B cell (primary cell): ENCODE data around the gene VLDLR. TPM values are rescaled to one million over a fixed set of nuclear protein-coding genes. Genes with fewer than 3 reads are reported as not detected.
"Not testable (repeated sequence)": the region's sequence is repeated elsewhere in the genome, so short reads cannot be mapped to it uniquely, and the experiment has no call there.

Experiments used
- ATAC-seq: fragments of 200-7000 bp; cut with Tn5 transposase; one replicate; pipeline ENCODE4 v1.10.0; 2021; ENCODE audit warnings: low read depth, mild to moderate bottlenecking, moderate number of reproducible peaks, moderate library complexity
- CTCF ChIA-PET: fragments of 350-600 bp; sonication (Branson Sonifier 250); formaldehyde crosslinking; loops from one replicate; lab custom pipeline; 2021; ENCODE audit warnings: antibody characterized with exemption, inconsistent platforms; lab: Charles Lee
- POLR2A ChIA-PET: fragments of 350-600 bp; sonication (Branson Sonifier 250); formaldehyde crosslinking; loops from one replicate; lab custom pipeline; 2021; ENCODE audit warnings: antibody characterized with exemption; lab: Charles Lee
- DNase-seq: peaks from one replicate; pipeline ENCODE4 v3.0.0; 2013
- H2AFZ ChIP-seq: 2 replicates; pipeline ENCODE4 v1.6.1; 2012; ENCODE audit warnings: mild to moderate bottlenecking, low read depth, low read length; ENCODE audit not compliant: insufficient read depth, poor library complexity, severe bottlenecking
- H3K27ac ChIP-seq, 2 donors: 1 replicate in 1 of 2; 2 replicates in 1 of 2; pipeline ENCODE4 v1.5.1; 2012 to 2013; ENCODE audit warnings: low read length in 2 of 2, mild to moderate bottlenecking in 2 of 2, moderate library complexity in 1 of 2
- H3K27me3 ChIP-seq, 4 experiments: fragments of 200-600 bp in 1 of 4; sonication (generic) in 1 of 4; replicated peaks in 1 of 4; 1 replicate in 2 of 4; 2 replicates in 2 of 4; pipeline versions ENCODE4 v1.6.1 to v1.7.0; 2013 to 2016; ENCODE audit warnings: low read length in 3 of 4, mild to moderate bottlenecking in 2 of 4, mixed read lengths in 1 of 4, moderate library complexity in 1 of 4; ENCODE audit not compliant: insufficient read depth in 4 of 4, control insufficient read depth in 3 of 4; ENCODE audit errors: control extremely low read depth in 1 of 4
- H3K36me3 ChIP-seq, 2 experiments: replicated peaks in 1 of 2; 1 replicate in 1 of 2; 2 replicates in 1 of 2; pipeline versions ENCODE4 v1.6.1 to v1.7.1; 2013; ENCODE audit warnings: low read length in 1 of 2; ENCODE audit not compliant: insufficient read depth in 2 of 2, control insufficient read depth in 1 of 2; ENCODE audit errors: control extremely low read depth in 1 of 2, extremely low read depth in 1 of 2
- H3K4me1 ChIP-seq, 2 donors: fragments of 200-600 bp in 1 of 2; sonication (generic) in 1 of 2; 1 replicate in 1 of 2; 2 replicates in 1 of 2; pipeline versions ENCODE4 v1.5.1 to v1.6.1; 2013 to 2017; ENCODE audit warnings: low read length in 2 of 2; ENCODE audit not compliant: control insufficient read depth in 2 of 2, insufficient read depth in 2 of 2
- H3K4me2 ChIP-seq: replicated peaks from 2 replicates; pipeline ENCODE3; 2012; ENCODE audit warnings: mild to moderate bottlenecking, low read depth, low read length; ENCODE audit not compliant: poor library complexity, severe bottlenecking
- H3K4me3 ChIP-seq, 5 experiments: fragments of 200-600 bp in 1 of 5; sonication (generic) in 1 of 5; 1 replicate in 3 of 5; 2 replicates in 2 of 5; pipeline versions ENCODE4 v1.5.1 to v1.7.0; 2011 to 2016; ENCODE audit warnings: low read length in 4 of 5, mild to moderate bottlenecking in 4 of 5, low read depth in 2 of 5, control low read depth in 1 of 5, moderate library complexity in 1 of 5; ENCODE audit not compliant: insufficient read depth in 1 of 5; ENCODE audit errors: control extremely low read depth in 1 of 5, extremely low read depth in 1 of 5
- H3K79me2 ChIP-seq: fragments of 200-600 bp; sonication (generic); one replicate; pipeline ENCODE4 v1.6.0; 2016; ENCODE audit warnings: low read length; ENCODE audit not compliant: control insufficient read depth, insufficient read depth
- H3K9ac ChIP-seq: fragments of 200-600 bp; sonication (generic); 2 replicates; pipeline ENCODE4 v1.6.1; 2017; ENCODE audit warnings: mild to moderate bottlenecking, low read length, moderate library complexity
- H3K9me3 ChIP-seq, 3 donors: one replicate each; pipeline versions ENCODE4 v1.6.1 to v1.7.1; 2013; ENCODE audit warnings: low read length in 2 of 3; ENCODE audit not compliant: control insufficient read depth in 2 of 3, insufficient read depth in 1 of 3; ENCODE audit errors: control extremely low read depth in 1 of 3
- H4K20me1 ChIP-seq: 2 replicates; pipeline ENCODE4 v1.6.0; 2012; ENCODE audit warnings: mild to moderate bottlenecking, low read length; ENCODE audit not compliant: insufficient read depth, control insufficient read depth, poor library complexity, severe bottlenecking
- H3K27ac Mint-ChIP-seq: one replicate; pipeline ENCODE4 v1.8.0; 2021; ENCODE audit warnings: mixed read lengths
- H3K27me3 Mint-ChIP-seq: one replicate; pipeline ENCODE4 v1.8.0; 2021; ENCODE audit warnings: mixed read lengths
- H3K4me1 Mint-ChIP-seq: one replicate; pipeline ENCODE4 v1.8.0; 2021; ENCODE audit warnings: mixed read lengths
- H3K4me3 Mint-ChIP-seq: one replicate; pipeline ENCODE4 v1.8.0; 2021; ENCODE audit warnings: mixed read lengths
- H3K9me3 Mint-ChIP-seq: one replicate; pipeline ENCODE4 v1.8.0; 2022; ENCODE audit warnings: mixed read lengths; ENCODE audit not compliant: insufficient read depth
- EZH2 ChIP-seq: IDR thresholded peaks from 2 replicates; pipeline ENCODE4 v1.6.1; 2012; ENCODE audit warnings: borderline replicate concordance, low read depth, mild to moderate bottlenecking, moderate library complexity, low read length; ENCODE audit not compliant: insufficient read depth, poor library complexity, severe bottlenecking
- WGBS: methylation state at CpG from one replicate; pipeline ENCODE4 v1.1.5; 2013; ENCODE audit warnings: missing lambda C conversion rate; ENCODE audit not compliant: insufficient coverage; 5-methylcytosine and 5-hydroxymethylcytosine counted together
- intact Hi-C: fragments of 100-400 bp; cut with micrococcal nuclease; formaldehyde crosslinking; loops from one replicate; pipeline ENCODE4 v1.10.0; 2022
- polyA plus RNA-seq: library from polyadenylated mRNA; depleted of rRNA; stranded (reverse); fragments of >200 nt; gene quantifications from 2 replicates; pipeline ENCODE4 v1.2.3, GENCODE V29; 2012
- total RNA-seq, 2 donors: library from RNA; stranded (reverse); fragments of 120-200 nt in 1 of 2; gene quantifications; 1 replicate in 1 of 2; 2 replicates in 1 of 2; pipeline versions ENCODE4 v1.2.3 to v1.2.4, GENCODE V29; 2013 to 2022
- TF ChIP-seq, protein P1 (sequence below): fragments of 200-600 bp; IDR thresholded peaks from one replicate; pipeline ENCODE4 v1.8.0; 2022; ENCODE audit warnings: antibody characterized with exemption, mild to moderate bottlenecking

The VLDLR gene
- total and polyA plus RNA-seq, 2 donors (not counting 1 experiment from before 2014, with no cell fraction given): 0.03 TPM; not detected in 1

DNA sequence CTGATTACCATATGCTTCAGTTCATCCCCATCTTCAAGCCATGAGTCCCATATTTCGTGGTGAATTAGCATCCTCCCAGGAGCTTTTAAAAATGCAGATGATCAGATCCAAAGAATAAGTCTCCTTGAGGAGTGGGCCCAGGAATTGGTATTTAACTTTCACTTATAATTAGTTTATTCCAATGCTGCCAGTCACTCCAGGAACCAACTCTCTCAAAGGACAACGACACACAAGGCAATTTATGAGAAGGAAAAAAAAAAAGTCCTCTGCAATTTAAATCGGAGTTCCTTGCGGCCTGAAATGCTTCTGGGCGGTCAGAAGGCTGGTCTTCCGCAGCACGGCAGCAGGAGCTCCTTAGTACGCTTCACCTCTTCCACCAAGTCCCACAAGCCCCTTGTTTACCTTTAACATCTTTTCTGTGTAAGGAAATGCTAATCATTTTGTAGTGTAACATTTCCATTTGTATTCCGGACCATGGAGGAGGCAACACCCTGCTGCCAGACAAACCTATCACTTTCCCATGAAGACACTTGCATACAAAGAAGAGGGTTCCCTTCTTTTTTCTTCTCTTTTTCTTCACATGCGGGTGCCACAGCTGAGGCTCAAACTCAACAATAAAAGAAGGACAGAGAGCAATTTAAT is 79.4 kb downstream of the VLDLR start:
- H3K27me3 Mint-ChIP-seq: no peaks in the 10 kb centered on the region
- peaks cover 9% of the 10 kb centered on the region for H3K4me1 Mint-ChIP-seq
- ChIA-PET POLR2A (no interaction called here), CTCF (no interaction called here)
- no peak overlapping the region for H3K4me3 Mint-ChIP-seq
- H4K20me1 ChIP-seq: no peaks in the 10 kb centered on the region
- H3K9me3 Mint-ChIP-seq: no peaks in the 10 kb centered on the region
- no peak overlapping the region for H3K27ac ChIP-seq
- no CpG with 5 or more reads among the region's 10 CpGs for WGBS
- no peaks in the 10 kb centered on the region for H3K9me3 ChIP-seq
- no peak for ATAC-seq
- H3K27me3 ChIP-seq: no peaks in the 10 kb centered on the region
- no peaks in the 10 kb centered on the region for H3K79me2 ChIP-seq
- no peak overlapping the region for H3K4me2 ChIP-seq
- TF ChIP-seq EZH2: no peak
- TF ChIP-seq, protein P1, sequence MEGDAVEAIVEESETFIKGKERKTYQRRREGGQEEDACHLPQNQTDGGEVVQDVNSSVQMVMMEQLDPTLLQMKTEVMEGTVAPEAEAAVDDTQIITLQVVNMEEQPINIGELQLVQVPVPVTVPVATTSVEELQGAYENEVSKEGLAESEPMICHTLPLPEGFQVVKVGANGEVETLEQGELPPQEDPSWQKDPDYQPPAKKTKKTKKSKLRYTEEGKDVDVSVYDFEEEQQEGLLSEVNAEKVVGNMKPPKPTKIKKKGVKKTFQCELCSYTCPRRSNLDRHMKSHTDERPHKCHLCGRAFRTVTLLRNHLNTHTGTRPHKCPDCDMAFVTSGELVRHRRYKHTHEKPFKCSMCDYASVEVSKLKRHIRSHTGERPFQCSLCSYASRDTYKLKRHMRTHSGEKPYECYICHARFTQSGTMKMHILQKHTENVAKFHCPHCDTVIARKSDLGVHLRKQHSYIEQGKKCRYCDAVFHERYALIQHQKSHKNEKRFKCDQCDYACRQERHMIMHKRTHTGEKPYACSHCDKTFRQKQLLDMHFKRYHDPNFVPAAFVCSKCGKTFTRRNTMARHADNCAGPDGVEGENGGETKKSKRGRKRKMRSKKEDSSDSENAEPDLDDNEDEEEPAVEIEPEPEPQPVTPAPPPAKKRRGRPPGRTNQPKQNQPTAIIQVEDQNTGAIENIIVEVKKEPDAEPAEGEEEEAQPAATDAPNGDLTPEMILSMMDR: no peak
- DNase-seq: no peak
- H3K4me1 ChIP-seq: no peaks in the 10 kb centered on the region
- H3K36me3 ChIP-seq: no peaks in the 10 kb centered on the region
- no peak overlapping the region for H3K4me3 ChIP-seq
- no peak overlapping the region for H3K27ac Mint-ChIP-seq
- intact Hi-C loops: no loop called here
- no peak overlapping the region for H3K9ac ChIP-seq
- no peak overlapping the region for H2AFZ ChIP-seq

DNA sequence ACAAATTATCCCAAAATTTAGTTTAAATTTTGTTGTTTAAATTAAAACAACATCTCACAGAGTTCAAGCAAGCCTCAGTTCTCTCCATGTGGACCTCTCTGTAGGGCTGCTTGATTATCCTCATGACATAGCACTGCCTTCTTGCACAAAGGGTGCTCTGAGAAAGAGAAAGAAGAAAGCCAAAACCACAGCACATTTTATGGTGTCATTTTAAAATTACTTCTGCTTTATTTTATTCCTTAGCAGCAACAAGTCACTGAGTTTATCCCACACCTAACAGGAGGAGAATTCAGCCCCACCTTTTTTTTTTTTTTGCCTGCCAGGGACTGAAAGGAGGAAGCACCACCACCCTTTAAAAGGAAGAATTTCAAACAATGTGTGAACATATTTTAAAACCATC is 82.9 kb downstream of the VLDLR start:
- Histone ChIP-seq H3K9me3 (no peaks in the 10 kb centered on the region), H3K27ac (no peak overlapping the region), H3K9ac (no peak overlapping the region), H3K79me2 (no peaks in the 10 kb centered on the region), H3K4me3 (no peak overlapping the region), H3K4me1 (no peaks in the 10 kb centered on the region), H4K20me1 (no peaks in the 10 kb centered on the region), H3K36me3 (no peaks in the 10 kb centered on the region), H3K27me3 (no peaks in the 10 kb centered on the region), H3K4me2 (no peak overlapping the region), H2AFZ (no peak overlapping the region)
- no peak overlapping the region for H3K27ac Mint-ChIP-seq
- H3K9me3 Mint-ChIP-seq: no peaks in the 10 kb centered on the region
- DNase-seq (no peak), ATAC-seq (no peak)
- H3K4me3 Mint-ChIP-seq: no peak overlapping the region
- H3K27me3 Mint-ChIP-seq: no peaks in the 10 kb centered on the region
- TF ChIP-seq EZH2: no peak
- TF ChIP-seq, protein P1: no peak
- intact Hi-C loops: no loop called here
- ChIA-PET CTCF (no interaction called here), POLR2A (no interaction called here)
- H3K4me1 Mint-ChIP-seq: no peaks in the 10 kb centered on the region

DNA sequence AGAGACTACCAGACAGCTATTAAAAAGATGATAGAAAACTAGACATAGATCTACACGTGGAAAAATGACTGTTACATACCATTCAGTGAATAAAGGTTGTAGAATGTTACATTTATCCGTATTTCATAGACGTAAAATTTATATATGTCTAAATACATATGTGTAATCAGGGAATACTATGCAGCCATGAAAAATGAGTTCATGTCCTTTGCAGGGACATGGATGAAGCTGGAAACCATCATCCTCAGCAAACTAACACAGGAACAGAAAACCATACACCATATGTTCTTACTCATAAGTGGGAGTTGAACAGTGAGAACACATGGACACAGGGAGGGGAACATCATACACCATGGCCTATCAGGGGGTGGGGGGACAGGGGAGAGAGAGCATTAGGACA is 85.7 kb downstream of the VLDLR start:
- ATAC-seq: not testable (repeated sequence)

More for the DNA sequence above, 85.7 kb downstream of the VLDLR start:
- H3K9ac ChIP-seq, H3K27me3 ChIP-seq, H3K27ac Mint-ChIP-seq, H3K4me3 Mint-ChIP-seq, H3K79me2 ChIP-seq, intact Hi-C loops, H3K4me1 ChIP-seq, H3K27me3 Mint-ChIP-seq, H3K36me3 ChIP-seq, H3K27ac ChIP-seq, H4K20me1 ChIP-seq, H3K9me3 Mint-ChIP-seq, H2AFZ ChIP-seq, POLR2A ChIA-PET, CTCF ChIA-PET, DNase-seq, H3K4me3 ChIP-seq, H3K4me2 ChIP-seq, H3K9me3 ChIP-seq, H3K4me1 Mint-ChIP-seq: not testable (repeated sequence)
- WGBS: no CpG with 5 or more reads among the region's 3 CpGs
